GM21367 (cell line): ENCODE results near the gene CTSW.

ENCODE experiments used
- ATAC-seq: cut with Tn5 transposase; IDR thresholded peaks from one replicate; pipeline ENCODE4 v1.9.1; 2021; ENCODE audit not compliant: unreplicated experiment

Gene CTSW

GRCh38 chr11:65925397-65925796 lies 45.8 kb downstream of the CTSW start:
- no peak for ATAC-seq

GRCh38 chr11:65927904-65928397 lies 48.3 kb downstream of the CTSW start:
- no peak for ATAC-seq

GRCh38 chr11:65928667-65929066 lies 49.0 kb downstream of the CTSW start:
- ATAC-seq = no peak

DNA sequence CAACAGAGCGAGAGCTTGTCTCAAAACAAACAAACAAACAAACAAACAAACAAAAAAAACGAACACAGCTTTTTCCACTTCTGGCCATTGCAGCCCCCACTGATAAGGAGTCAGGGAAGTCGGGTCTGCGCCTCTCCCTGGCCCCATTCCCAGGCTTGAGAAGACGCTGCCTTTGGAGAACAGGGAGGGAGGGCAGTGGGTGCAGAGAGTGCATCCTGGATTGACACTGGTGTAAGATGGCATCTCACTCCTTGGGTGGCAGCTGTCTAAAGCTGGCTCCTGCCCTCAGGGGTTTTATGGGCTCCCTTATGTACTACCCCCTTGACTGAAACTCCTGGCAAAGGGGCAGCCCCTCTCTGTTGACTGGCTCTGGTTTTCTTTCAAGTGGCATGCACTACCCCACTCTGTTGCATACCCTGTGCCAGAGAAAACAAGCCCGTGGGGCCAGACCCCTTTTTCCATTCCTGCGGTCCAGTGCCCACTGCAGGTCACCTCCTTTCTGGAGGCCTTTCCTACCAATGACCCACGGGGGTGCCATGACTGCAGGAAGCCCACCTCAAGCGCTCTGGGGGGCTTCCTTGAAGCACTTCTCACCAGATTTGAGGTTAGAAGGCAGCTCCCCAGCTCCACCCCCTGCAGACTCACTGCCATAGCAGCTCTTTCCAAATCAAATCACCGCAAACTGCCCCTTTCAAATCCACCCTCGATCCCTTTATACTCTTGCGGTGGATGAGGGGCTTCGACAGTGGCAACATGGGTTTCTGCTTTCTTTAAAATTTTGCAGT lies 52.3 kb downstream of the CTSW start:
- ATAC-seq = no peak

DNA sequence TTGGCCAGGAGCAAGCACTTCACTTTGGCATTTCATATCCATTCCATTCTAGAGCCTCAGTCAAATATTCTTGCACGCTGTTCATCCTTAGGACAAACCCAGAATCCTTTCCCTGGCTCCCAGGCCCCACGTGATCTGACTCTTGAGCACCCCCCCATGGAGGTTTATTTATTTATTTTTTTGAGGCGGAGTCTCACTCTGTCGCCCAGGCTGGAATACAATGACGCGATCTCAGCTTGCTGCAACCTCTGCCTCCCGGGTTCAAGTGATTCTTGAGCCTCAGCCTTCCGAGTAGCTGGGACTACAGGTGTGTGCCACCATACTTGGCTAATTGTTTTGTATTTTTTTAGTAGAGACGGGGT lies 52.9 kb downstream of the CTSW start:
- ATAC-seq = no peak
